Choroid plexus epithelial cell (primary cell): ENCODE data around the gene CDK14.
A peak's percentile ranks its signal among the peaks of the same experiment; 100 is the strongest.

Experiments
- DNase-seq: peaks from one replicate; pipeline ENCODE4 v3.0.0-alpha.2; 2010; ENCODE audit warnings: low read depth
- H3K4me3 ChIP-seq: 2 replicates; pipeline ENCODE4 v1.5.1; 2011; ENCODE audit warnings: low read depth, mild to moderate bottlenecking, control low read depth, low read length, moderate library complexity
- TF ChIP-seq, protein P1 (sequence below): conservative IDR thresholded peaks from 2 replicates; pipeline ENCODE4 v1.5.1; 2011; ENCODE audit warnings: low read depth, mild to moderate bottlenecking, control low read depth, inconsistent platforms, low read length, moderate library complexity

Gene CDK14

DNA sequence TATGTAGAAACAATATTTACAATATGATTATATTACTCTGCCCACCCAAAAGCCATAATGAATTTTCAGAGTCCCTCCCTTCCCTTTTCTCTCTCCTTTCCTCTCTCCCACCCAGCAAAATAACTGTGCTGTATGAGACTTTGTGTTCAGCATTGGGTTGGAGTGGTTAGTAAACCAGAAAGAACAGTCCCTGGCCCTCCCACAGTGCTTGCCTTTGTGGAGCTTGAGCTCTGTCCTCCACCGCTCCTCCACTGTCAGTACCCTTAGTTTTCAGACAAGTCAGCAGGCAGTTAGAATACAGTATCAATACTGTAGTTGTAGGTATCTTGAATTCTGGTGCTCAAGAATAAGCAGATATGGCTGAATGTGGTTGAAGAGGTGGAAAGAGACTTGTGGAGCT lies 92.7 kb downstream of the CDK14 start:
- H3K4me3 ChIP-seq = no peak overlapping the region
- DNase-seq = no peak
- TF ChIP-seq, protein P1, sequence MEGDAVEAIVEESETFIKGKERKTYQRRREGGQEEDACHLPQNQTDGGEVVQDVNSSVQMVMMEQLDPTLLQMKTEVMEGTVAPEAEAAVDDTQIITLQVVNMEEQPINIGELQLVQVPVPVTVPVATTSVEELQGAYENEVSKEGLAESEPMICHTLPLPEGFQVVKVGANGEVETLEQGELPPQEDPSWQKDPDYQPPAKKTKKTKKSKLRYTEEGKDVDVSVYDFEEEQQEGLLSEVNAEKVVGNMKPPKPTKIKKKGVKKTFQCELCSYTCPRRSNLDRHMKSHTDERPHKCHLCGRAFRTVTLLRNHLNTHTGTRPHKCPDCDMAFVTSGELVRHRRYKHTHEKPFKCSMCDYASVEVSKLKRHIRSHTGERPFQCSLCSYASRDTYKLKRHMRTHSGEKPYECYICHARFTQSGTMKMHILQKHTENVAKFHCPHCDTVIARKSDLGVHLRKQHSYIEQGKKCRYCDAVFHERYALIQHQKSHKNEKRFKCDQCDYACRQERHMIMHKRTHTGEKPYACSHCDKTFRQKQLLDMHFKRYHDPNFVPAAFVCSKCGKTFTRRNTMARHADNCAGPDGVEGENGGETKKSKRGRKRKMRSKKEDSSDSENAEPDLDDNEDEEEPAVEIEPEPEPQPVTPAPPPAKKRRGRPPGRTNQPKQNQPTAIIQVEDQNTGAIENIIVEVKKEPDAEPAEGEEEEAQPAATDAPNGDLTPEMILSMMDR = no peak

DNA sequence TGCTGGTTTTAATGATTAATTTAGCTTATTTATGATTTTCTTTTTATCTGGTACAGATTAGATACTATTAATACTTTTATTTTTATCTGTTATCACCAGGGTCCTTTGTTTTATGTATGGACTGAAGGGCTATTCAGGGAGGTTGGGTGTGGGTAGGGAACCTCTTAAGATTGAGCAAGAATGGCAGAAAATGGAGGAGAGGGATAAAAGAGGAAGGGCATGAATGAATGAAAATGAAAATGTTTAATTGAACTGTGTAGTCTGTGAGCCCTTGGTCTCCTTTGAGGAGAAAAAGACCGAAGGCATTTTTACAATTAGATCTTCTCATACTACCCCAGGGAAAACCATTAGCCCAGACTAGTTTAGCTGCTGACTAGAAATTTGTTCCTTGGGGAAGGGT lies 93.1 kb downstream of the CDK14 start:
- H3K4me3 ChIP-seq = no peak overlapping the region
- DNase-seq = no peak
- TF ChIP-seq, protein P1 = no peak

DNA sequence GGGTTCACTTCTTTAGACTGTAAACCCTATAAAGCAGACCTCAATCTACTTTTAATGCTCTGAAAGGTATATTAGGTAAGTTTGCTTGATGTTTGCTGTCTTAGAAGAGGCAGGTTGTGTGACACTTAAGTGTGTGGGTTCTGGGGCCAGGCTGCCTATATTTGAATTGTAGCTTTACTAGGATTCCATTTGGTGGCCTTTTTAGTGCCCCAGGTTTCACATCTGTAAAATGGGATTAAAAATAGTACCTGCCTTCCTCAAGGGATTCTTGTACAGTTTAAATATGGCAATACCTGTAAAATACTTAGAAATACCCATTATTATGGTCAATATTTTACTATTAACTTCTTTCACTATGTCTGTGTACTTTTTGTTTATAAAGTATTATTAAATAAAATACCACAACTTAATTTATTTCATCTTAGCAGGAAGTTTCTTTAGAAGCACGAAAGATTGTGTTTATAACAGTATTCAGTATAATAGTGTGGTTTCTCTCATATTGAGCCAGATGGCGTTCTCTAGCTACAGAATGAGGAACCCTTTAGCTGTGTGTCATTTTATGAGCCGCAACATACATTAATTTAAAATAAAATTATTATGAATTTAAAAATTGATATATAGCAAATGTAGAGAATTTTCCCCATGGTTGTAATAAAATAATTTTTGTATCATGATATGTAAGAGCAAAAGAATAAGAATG lies 94.2 kb downstream of the CDK14 start:
- TF ChIP-seq, protein P1 = no peak
- H3K4me3 ChIP-seq = no peak overlapping the region
- DNase-seq = no peak

DNA sequence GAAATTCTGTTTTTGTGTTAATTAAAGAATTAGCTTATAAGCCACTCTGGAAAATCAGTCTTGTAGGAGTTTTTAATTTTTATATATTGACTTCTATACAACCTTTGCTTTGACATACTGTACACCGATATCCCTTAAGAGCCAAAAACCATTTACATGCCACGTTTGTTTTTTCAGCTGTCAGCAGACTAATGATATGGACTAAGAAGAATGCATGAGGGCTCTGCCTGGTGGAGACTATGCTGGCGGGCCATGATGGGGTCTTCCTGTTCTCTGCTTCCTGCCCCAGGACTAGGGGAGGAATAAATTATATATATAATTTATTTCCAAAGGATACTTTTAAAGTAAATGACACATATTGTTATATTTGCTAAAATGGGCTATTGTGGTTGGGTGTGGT lies 96.3 kb downstream of the CDK14 start:
- TF ChIP-seq, protein P1 = no peak
- peak; percentile 67 for DNase-seq
- H3K4me3 ChIP-seq = no peak overlapping the region

DNA sequence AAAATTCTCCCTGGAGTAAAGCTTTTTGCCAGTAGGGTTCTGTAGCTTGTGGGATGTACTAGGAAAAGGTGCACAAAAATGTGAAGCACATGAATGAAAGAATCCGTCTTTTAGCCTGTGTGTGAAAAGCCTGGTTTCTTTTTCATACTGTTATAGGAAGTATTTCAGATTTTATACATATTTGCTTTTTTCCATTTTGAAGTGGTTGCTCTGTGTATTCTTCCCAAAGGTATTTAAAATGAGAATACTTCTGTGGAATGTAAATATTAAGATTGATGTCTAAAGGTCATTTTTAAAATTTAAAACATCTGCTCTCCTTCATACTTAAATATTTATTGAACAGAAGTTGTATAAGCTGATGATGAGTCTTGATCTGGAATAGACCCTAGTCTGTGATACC lies 96.8 kb downstream of the CDK14 start:
- TF ChIP-seq, protein P1 = no peak
- no peak overlapping the region for H3K4me3 ChIP-seq
- DNase-seq = peak; percentile 56

DNA sequence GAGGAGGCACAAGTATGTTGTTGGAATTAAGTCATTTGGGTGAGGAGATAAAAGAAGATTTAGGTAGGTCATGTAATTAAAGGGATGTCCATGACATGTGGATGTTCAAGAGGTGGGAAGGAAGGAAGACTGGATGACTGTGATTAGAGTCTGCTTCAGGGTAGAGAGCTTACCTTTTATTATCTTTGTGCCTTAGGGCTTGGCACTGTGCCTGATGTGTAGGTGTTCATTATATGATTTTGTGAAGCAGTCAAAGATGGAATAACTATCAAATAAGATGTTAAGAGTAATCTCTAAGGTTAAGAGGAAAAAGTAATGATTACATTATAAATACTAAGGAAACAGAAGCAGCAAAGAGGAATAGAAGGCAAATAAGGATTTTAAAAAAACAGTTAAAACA lies 97.8 kb downstream of the CDK14 start:
- TF ChIP-seq, protein P1 = no peak
- no peak overlapping the region for H3K4me3 ChIP-seq
- no peak for DNase-seq

DNA sequence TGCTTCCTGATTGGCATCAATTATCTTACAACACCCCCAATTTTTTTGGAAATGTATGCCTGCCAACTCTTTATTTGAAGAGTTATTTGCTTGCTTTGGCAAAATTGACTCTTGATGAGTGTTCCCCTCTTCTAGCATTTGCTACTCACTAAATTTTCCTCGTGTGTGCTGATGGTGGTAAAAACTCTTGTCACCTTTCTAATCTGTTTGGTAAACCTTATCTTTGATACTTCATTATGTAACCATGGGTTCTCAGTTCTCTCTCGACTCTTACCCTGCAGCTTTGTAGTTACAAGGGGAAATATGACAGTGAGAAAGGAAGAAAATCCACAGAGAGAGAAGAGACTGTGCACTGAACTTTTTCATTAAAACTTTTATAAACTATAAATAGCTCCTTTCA lies 102.5 kb downstream of the CDK14 start:
- H3K4me3 ChIP-seq = no peak overlapping the region
- TF ChIP-seq, protein P1 = no peak
- DNase-seq = no peak
